GM18861 (cell line): ENCODE results near the gene FEV.

Source experiments
- ATAC-seq: cut with Tn5 transposase; IDR thresholded peaks from one replicate; pipeline ENCODE4 v1.9.1; 2021; ENCODE audit not compliant: unreplicated experiment

FEV gene

DNA sequence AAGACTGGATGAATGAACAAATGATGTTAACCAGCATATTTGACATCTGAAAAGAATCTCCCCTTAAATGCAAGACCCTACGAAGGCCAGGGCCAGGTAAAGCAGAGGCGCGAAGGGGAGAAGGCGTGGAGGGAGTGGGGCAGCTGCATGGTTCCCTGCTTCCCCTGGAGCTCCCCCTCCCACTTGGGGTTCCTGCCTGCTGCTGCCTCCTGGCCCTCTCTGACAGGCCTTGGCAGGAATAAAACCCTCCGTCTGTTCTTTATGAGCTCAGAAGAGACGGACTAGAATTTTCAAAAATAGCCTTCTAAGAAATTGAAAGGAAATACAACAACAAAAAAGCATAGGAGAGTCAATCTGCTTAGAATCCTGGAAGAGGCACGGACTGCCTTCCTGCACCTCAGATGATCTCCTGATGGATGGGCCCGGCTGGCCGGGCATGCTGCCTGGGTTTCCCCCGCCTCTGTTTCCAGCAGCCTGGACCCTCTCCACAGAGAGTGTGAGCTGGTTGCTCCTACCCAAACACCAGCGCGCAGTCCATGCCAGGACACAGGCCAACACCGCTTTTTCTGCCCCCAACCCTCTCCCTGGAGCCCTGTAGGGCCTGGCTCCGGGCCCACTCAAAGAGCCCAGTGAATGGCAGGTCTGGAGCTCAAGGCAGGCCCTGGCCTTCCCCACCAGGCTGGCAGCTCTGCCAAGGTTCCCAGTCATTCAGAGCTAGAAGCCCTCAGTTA, 32.4 kb upstream of the FEV start:
- ATAC-seq = no peak

- ATAC-seq = no peak
These were observed 31.7 kb upstream of the FEV start for GRCh38 chr2:219016721-219017120.

- ATAC-seq = no peak
These were observed 25.9 kb upstream of the FEV start for GRCh38 chr2:219010873-219011272.

DNA sequence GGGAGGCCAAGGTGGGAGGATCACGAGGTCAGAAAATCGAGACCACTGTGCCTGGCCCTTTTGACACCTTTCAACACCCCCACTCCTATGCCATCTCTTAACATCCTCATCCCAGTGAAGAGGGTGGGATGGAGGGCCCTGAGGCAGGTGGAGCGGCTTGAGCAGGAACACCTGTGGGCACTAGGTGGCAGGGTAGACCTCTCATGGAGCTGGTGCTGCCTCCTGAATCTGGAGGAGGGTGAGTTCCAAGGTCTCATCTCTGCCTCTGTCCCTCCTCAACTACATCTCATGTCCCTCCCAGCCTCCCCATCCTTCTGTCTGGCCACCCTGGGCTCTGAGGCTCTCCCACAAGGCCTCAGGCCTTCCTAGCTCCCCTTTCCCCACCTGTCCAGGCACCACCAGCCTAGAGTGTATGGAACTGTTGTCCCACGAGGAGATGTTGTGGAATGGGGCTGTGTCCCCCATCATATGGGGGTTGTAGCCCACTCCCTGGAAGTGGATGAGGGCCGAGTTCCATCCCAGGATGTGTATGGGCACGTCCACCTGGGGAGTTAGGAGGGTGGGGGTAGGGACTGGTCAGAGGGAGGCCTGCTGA, 25.3 kb upstream of the FEV start:
- ATAC-seq = no peak

DNA sequence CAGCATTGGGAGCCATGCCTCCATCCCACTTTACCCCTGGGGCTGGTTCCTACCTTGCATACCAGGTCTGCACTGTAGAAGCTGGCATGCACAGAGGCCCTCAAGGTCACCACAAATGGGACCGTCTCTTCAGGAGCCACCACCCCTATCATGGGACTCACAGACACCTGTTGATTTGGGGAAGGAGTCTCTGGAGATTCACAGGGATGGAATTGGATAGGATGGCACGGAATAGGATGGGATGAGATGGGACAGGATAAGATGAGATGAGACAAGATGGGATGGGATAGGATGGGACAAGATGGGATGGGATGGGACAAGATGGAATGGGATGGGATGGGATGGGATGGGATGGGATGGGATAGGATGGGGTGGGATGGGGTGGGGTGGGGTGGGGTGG, 24.3 kb upstream of the FEV start:
- ATAC-seq = no peak

DNA sequence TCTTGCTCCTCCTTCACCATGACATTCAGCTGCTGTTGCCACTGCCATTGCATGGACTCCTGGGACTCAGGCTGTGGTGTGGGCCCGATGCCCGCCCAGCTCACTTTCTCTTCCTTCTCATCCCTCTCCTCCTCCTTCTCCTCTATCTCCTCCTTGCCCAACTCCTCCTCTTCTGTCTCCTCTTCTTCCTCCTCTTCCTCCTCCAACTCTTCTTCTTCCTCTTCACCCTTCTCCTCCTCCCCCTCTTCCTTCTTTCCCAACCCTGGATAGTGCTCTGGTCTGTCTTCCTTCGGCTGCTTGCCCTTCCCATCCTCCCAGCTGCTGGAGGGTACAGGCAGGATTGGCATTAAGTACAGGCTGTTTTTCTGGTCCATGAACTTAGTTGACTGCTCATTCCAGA, 19.0 kb upstream of the FEV start:
- no peak for ATAC-seq

GRCh38 chr2:219003267-219003634, 18.3 kb upstream of the FEV start:
- ATAC-seq = no peak

GRCh38 chr2:219002395-219003266, 17.6 kb upstream of the FEV start:
- no peak for ATAC-seq

DNA sequence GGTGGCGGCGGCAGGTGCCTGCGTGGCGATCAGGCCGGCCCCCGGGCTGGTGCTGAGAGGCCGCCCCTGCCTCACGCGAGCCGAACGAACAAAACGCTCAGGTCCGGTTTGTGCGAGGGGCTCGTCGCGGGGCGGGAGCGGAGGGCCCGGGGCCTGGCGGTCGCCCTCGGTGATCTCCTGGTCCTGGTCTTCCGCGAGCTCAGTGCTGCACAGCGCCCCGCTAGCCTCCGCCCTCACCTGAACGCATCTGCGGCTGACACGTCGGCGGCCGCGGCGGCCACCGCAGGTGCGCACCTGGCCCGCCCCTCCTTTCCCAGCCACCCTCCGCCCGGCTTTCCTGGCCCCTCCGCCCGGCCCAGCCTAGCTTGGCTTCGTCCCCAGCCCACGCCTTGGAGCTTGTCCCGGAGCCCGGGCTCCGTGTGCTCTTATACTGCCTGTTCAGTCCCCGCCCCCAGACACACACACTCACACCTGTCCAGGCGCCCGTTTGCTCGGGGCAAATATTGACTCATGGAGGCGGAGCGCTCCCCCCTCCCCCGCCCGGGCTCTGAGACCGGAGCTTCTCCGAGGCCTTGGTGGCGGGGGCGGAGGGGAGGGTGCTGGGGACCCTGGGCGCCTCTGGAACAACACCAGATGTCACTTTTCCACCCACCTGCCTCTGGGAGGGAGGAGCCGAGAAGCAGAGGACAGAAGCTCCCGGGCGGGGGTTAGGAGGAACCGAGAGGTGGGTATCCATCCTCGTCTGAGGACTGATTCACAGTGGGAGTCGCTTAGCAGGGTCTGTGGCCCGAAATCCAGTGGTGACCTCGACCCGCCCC, 16.8 kb upstream of the FEV start:
- no peak for ATAC-seq

DNA sequence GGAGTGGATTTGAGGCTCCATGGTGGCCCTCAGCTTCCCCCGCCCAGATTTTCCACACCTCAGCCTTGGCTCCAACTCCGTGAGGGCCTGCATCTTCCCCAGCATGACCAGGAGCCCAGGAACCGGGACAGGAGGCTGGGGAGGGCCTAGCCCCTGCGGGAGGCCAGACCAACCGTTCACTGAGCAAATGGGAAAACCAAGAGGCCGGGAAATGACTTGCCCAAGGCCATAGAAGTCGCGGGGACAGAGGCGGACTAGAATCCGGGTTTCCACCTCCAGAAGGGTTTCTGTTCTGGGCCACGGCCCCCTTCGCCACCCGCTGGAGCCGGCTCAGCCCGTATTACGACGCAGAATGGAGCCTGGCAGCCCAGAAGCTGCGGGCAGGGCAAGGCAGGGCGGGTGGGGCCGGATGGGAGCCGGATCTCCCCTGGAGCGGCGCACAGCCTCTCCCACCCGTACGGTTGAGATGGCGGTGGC, 16.2 kb upstream of the FEV start:
- ATAC-seq = no peak

GRCh38 chr2:219000569-219000960, 15.6 kb upstream of the FEV start:
- ATAC-seq = no peak

GRCh38 chr2:218999881-219000568, 15.0 kb upstream of the FEV start:
- no peak for ATAC-seq

GRCh38 chr2:218999021-218999880, 14.3 kb upstream of the FEV start:
- ATAC-seq = no peak

DNA sequence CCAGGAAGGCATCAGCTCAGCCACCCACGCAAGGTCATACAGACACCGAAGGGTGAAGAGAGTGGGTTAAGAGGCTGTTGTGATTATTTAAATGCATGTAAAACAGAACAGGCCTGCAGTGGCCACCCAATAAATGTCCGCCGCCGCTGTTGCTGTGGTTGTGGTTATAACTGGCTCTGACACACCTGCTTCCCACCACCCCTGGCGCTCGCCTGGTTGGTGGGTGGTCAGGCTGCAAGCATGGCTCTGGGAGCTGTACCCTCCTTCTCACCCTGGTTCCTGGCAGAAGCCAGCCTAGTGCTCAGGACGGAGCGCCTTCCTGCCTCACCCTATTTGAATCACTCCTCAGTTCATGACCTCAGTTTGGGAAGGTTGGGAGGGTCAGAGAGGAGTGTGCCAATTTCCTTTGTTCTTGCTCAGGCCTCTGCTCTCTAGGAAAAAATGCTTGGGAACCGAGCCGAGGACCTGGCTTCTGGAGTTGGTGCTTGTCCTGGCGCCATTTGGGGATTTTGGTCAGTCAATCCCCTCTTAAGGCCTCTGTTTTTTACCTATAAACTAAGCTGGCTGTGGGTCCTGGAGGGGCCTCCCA, 13.5 kb upstream of the FEV start:
- no peak for ATAC-seq

DNA sequence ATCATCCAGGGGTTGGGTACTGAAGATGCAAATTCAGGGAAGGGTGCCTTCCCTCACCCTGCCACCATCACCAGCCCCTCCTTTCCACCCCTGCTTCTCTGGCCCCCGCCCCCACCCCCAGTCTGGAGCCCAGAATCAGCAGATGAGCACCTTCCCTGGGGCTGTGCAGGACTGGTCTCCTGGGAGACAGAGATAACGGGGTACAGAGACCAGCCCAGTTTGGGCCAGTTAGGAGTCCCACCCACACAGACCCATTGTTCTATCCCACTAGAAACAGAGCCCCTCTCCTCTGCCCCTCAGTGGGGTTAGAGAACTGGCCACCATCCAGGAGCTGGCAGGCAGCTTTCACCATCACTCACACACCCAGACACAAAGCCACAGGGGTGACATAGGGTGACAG, 12.7 kb upstream of the FEV start:
- ATAC-seq = no peak

GRCh38 chr2:218996937-218997336, 12.0 kb upstream of the FEV start:
- ATAC-seq = no peak

GRCh38 chr2:218995972-218996711, 11.2 kb upstream of the FEV start:
- peak; percentile 57 for ATAC-seq

DNA sequence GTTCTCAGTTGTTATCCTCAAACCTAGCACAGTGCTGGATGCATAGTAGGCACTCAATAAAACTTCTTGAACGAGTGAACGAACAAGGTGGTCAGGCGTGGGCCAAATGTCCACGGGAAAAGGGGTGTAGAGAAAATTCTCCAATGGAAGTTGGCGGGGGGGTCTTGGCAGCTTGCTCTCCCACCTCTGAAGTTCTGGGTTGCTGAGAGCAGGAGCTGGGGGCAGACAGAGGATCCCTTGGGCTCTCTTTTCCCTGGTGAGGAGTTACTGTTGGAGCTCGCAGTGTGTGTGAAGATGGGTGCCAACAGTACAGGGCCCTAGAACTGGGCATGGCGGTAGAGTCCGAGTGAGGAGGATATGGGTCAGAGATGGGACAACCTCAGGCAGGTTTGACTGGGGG, 10.6 kb upstream of the FEV start:
- ATAC-seq = no peak
